Breast epithelium (tissue), 3 donors: ENCODE data around the gene EFNA4.
A peak's percentile ranks its signal among the peaks of the same experiment; 100 is the strongest.

Experiments
- CTCF ChIP-seq, 3 donors: fragments of 450-650 bp; IDR thresholded peaks; one replicate each; pipeline ENCODE4 v1.5.1; 2016 to 2017; ENCODE audit warnings: antibody characterized with exemption in 3 of 3, mild to moderate bottlenecking in 3 of 3, moderate library complexity in 3 of 3
- POLR2A ChIP-seq: fragments of 450-650 bp; IDR thresholded peaks from one replicate; pipeline ENCODE4 v1.6.1; 2016; ENCODE audit warnings: antibody characterized with exemption, mild to moderate bottlenecking, moderate library complexity
- POLR2AphosphoS5 ChIP-seq, 3 donors: sonication (generic); formaldehyde crosslinking; IDR thresholded peaks; one replicate each; pipeline ENCODE4 v1.6.1; 2017; ENCODE audit warnings: antibody characterized with exemption in 3 of 3

- TF ChIP-seq CTCF (IDR thresholded peaks at IDR 0.05) (peak; percentile 92 to 99 (median 98)), POLR2A (no peak), POLR2AphosphoS5 (IDR thresholded peaks at IDR 0.05) (peak; percentile 18 to 36 (median 30))
Measured at GRCh38 chr1:155061381-155062150, 2.0 kb upstream of the EFNA4 start.
